ENCODE data around the gene PKDREJ.
"Not testable (repeated sequence)": the region's sequence is repeated elsewhere in the genome, so short reads cannot be mapped to it uniquely, and the experiment has no call there.

The PKDREJ gene

DNA sequence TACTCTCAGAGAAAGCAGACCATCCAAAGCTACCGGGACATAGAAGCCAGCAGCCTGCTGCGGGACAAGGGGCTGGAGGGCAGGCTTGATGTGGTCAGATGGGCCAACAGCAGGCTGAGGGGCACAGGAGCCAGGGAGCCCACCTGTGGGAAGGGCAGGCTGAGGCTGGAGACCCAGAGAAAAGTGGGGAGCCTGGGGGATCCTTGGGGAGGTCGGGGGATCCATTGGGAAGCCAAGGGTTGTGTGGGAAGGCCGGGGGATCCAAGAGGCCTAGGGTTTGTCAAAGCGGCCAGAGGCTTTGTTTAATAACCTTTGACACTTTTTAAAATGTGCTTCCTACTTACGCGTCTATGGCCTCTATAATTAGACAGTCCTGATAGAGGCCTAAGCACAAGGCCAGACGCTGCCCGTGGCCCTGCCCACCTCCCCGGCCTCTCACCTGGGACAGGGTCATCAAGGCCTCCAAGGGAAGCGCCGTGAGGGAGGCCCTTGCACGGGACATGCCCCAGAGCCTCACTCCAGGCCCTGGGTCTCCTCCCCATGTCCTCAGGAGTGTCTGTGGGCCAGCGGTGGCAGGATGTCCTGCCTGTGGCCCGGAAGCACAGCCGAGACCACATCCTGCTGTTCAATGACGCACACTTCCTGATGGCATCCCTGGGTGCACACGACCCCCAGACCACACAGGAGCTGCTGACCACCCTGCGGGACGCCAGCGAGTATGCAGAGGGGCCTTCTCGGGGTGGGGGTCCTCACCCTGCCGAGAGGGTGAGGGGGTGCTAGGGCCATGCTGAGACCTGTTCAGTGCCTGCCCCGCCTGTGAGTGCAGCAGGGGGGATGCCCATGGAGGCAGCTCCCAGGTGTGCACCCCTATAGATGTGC lies 25.0 kb upstream of the PKDREJ start:
- no peak for DNase-seq

- no peak for DNase-seq
Observed at GRCh38 chr22:46286941-46287872, 24.1 kb upstream of the PKDREJ start.

DNA sequence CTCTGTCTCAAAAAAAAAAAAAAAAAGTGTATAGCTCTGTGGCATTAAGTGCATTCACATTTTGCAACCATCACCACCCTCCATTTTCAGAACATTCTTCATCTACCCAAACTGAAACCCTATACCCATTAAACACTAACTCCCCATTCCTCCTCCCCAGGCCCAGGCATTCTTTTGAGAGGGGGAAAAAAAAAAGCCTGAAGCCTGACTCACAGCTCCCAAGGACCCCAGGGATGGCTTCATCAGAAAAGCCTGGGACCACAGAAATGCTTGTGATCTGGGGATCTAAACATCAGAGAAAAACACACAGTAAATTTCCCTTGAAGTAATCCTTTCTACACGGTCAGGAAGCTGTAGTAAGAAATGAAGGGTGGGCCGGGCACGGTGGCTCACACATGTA lies 22.9 kb upstream of the PKDREJ start:
- no peak for DNase-seq

GRCh38 chr22:46281866-46282678 lies 18.9 kb upstream of the PKDREJ start:
- DNase-seq = no peak

GRCh38 chr22:46280999-46281623 lies 18.0 kb upstream of the PKDREJ start:
- no peak for DNase-seq

- DNase-seq = no peak
Observed at GRCh38 chr22:46280063-46280817, 17.1 kb upstream of the PKDREJ start.

DNA sequence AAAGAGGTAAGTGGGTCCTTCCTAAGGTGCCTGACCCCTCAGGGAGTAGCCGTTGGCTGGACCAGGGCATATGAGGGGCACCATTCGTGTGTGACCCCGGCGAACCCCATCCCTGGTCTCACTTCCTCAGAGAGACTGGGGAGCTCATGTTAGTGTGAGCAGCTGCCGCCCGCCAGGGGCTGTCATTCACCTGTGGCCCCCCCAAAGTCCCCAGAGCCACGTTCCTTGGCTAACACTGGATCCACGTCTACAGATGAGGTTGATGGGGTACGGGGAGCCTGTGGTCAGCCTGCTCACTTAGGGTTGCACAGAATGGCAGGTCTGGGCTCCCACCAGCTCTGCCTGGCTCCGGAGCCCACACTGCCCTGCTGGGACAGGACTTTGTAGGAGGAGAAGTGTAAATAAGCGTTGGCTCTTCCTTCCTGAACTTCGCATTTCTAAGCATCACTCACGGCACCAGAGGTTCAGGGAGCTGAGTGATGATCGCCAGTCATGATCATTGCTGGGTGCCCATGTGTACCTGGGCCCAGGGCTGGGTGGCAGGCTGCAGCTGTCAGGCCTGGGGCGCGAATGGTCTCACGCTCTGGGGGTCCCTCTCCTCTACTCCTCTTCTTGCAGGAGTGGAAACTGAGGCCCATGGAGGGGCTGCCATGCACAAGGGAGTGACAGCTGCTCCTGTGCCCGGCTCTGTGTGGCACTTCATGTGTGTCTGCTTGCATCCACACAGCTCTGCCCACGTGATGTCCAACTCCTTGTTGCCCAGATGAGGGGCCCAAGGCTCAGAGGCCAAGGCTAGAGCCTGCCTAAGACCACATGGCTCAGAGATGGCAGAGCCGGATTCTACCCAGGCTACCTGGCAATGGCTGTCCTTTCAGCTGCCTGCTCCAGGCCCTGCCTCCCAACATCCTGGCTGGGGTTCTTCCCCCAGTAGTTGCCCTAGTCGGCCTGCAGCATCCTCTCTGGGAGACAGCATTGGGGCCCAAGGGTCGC lies 15.8 kb upstream of the PKDREJ start:
- no peak for DNase-seq

- DNase-seq = no peak
Observed at GRCh38 chr22:46276563-46276962, 13.4 kb upstream of the PKDREJ start.

DNA sequence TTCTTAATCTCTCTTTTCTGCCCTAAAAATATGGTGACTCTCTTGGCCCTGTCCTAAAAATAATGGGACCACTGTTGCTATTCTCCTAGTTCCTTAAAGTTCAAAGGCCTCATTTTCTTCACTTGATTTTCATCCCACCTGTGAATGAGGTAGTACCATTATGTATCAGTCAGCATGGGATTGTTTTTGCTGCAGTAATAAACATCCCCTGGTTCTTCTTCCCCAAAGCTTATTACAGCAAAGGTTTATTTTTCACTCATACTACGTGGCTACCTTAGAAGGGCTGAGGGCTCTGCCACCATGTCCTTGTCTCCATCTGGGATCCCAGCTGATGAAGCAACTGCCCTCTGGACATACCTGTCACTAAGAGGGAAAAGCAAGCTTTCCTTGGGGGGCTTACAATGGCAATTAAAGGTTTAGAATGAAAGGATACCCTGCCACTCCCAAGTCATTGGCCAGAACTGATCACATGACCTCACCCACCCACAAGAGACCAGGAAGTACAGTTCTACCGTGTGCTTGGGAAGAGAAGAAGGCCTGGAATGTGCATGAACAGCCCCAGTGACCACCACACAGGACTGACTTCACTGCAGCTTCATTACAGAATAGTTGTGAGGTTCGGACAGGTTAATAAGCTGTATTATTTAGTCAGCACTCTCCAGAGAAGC lies 12.4 kb upstream of the PKDREJ start:
- DNase-seq = no peak

DNA sequence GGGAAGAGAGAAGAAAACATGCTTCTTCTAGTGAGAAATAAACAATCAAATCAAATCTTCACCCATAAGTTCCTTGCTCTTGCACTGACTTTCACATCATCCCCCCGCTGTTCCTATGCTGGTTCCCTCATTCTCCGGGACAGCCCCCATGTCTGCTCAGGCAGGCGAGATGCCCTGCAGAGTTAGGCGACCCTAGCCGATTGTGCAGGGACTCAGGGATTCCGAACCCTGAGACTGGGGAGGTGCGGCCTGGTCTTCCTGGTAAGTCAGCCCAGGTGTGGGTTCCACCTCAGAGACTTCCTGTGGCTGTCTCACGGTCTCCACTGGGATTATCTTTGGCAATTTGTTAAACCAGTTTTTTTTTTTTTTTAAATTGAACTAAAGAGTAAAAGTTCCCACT lies 11.2 kb upstream of the PKDREJ start:
- no peak for DNase-seq

DNA sequence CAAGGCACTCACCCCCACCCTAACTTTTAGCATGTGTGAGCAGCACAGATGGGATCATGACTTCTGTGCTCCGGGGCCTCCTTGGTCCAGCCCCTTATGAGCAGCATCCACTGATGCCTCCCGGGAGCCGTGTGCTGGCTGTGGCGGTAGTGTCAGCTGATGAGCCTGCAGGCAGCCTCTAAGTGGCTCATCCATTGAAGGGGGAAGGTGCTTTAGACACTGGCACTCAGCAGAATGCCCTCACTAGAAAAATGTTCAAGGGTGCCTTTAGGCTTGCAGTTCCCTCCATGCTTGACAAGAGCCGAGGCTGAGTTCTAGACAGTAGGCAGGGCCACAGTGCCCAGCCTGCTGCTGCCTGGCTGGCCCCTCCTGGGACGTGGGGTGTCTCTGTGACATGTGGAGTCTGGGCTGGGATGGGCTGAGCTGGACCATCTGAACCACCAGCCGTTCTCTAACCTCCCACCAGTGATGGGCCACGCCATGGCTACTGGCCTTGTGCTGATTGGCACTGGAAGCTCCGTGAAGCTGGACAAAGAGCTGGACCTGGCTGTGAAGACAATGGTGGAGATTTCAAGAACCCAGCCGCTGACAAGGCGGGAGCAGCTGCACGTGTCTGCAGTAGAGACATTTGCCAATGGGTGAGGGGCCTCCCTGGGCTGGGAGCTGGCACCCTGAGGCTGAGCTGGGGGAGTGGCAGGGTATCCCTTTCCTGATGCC lies 10.4 kb upstream of the PKDREJ start:
- DNase-seq = no peak

DNA sequence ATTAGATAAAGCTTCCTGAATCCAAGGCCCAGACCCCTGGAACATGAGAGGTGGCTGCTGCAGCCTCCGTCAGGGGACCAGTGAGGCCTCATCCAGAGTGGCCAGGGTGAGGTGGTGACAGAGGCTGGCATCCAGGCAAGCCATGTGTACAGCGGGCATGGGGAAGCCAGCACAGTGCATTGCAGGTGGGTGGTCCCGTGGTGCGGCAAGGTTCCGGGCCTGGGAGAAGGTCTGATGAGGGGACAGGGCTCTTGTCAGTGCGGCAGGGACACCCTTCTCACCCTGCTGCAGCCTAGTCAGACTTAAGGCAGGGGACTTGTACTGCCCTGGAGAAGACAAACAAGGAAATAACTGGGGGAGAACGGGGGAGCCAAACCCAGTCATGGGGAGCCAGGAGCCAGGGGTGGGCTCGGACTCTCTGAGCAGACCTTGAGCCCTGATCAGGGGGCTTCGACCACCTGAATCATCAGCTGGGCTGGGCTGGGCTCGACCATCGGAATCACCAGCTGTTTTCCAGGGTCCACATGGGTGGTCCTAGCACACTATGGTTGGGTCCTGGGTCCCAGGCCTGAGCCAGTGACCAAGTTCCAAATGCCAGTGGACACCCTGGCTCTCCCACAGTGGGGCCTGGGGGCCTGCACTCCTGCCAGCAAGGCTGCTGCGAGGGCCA lies 9.8 kb upstream of the PKDREJ start:
- DNase-seq = no peak

DNA sequence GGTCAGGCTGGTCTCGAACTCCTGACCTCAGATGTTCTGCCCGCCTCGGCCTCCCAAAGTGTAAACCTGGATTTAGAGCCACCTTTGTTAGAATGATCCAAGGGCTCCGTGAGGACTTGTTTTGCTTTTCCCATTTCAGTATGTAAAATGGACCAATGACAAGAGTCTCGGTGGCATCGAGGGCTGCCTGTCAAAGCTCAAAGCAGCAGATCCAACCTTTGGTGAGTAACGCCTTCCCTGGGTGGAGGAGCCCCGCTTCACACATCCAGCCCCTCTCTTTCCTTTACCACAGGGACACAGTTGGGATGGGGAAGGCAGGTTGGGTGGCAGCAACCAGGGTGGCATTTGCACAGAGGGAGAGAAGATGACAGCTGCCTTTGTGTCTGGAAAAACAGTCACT lies 9.1 kb upstream of the PKDREJ start:
- no peak for DNase-seq

GRCh38 chr22:46269564-46269963 lies 6.4 kb upstream of the PKDREJ start:
- DNase-seq = no peak

GRCh38 chr22:46267431-46268279 lies 4.5 kb upstream of the PKDREJ start, which contains the start of gene TTC38:
Gene TTC38, plus strand, starts transcription at chr22:46268008. Its CDS starts 32 bp downstream, at chr22:46268040.
- peak; percentile 33 for DNase-seq

DNA sequence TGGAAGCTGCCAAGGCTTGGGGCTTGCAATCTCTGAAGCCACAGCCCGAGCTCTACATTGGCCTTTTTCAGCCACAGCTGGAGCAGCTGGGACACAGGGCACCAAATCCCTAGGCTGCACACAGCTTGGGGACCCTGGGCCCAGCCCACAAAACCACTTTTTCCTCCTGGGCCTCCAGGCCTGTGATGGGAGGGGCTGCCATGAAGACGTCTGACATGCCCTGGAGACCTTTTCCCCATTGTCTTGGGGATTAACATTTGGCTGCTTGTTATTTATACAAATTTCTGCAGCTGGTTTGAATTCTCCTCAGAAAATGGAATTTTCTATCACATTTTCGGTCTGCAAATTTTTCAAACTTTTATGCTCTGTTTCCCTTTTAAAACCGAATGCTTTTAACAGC lies 2.5 kb upstream of the PKDREJ start:
- DNase-seq = not testable (repeated sequence)

GRCh38 chr22:46264520-46264919 lies 1.4 kb upstream of the PKDREJ start:
- DNase-seq = not testable (repeated sequence)

Measured in amniotic stem cell (primary cell).